GM18502 (cell line): ENCODE data around the gene FOXK1.
A peak's percentile ranks its signal among the peaks of the same experiment; 100 is the strongest.

Source experiments
- ATAC-seq: cut with Tn5 transposase; IDR thresholded peaks from one replicate; pipeline ENCODE4 v1.9.1; 2021; ENCODE audit warnings: mild to moderate bottlenecking; ENCODE audit not compliant: unreplicated experiment, poor library complexity

Gene FOXK1

DNA sequence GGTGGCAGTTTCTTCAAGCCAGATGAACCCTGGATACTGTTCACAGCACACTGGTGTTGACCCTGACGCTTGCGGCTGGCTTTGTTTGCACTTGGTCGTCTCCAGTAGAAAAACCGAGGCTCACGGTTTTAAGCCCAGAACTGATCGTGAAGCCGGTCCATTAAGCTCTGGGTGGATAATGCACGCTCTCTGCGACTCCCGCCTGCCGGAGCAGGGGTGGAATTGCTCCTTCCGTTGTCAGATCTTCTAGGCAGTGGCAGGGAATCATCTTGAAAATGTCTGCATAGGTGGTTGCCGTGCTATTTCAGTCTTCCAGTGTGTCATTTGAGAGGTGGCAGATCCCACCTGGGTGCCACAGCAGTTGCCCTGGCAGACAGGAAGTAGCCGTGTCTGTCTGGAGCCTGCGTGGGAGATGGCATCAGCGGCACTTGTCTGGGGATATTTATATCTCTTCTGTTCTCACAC lies 57.5 kb downstream of the FOXK1 start:
- no peak for ATAC-seq

GRCh38 chr7:4740796-4741195 lies 58.7 kb downstream of the FOXK1 start:
- ATAC-seq, result no peak

GRCh38 chr7:4742051-4742573 lies 60.0 kb downstream of the FOXK1 start:
- no peak for ATAC-seq

DNA sequence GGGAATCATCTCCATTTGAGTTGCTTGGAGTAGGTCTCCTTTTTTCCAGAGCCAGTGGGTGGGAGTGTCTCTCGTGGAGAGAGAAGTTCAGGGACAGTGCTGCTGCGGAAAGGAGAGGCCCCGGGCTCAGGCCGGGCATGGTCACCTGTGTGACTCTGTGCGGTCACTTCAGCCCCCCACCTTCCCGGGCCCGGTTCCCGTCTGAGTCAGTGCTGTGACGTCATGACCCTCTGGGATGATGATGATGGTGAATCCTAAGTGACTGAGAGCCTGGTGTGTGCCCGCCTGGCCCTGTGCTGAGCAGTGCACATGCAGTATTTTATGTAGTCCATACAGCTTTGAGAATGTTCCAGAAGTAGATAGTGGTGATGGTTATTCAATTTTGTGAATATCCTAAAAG lies 60.8 kb downstream of the FOXK1 start:
- ATAC-seq, result no peak

GRCh38 chr7:4744391-4745264 lies 62.5 kb downstream of the FOXK1 start:
- ATAC-seq, result peak; percentile 77

- ATAC-seq, result peak; percentile 26
These were observed 63.3 kb downstream of the FOXK1 start for GRCh38 chr7:4745265-4745919.

- peak; percentile 42 for ATAC-seq
These were observed 64.2 kb downstream of the FOXK1 start for GRCh38 chr7:4745971-4746919.

GRCh38 chr7:4747013-4747412 lies 64.9 kb downstream of the FOXK1 start:
- ATAC-seq, result no peak

DNA sequence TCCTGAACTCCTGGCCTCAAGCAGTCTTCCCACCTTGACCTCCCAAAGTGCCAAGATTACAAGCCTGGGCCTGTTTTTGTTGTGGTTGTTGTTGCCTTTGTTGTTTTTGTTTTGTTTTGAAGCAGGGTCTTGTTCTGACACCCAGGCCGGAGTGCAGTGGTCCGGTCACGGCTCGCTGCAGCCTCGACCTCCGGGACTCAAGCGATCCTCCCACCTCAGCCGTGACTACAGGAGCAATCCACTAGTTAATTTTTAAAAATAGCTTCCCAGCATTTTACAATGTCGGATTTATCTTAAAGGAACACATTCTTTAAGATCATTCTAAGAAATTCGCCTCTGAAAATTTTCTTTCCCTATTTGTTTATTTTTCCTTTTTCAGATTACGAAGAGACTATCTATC lies 65.7 kb downstream of the FOXK1 start:
- ATAC-seq, result no peak

DNA sequence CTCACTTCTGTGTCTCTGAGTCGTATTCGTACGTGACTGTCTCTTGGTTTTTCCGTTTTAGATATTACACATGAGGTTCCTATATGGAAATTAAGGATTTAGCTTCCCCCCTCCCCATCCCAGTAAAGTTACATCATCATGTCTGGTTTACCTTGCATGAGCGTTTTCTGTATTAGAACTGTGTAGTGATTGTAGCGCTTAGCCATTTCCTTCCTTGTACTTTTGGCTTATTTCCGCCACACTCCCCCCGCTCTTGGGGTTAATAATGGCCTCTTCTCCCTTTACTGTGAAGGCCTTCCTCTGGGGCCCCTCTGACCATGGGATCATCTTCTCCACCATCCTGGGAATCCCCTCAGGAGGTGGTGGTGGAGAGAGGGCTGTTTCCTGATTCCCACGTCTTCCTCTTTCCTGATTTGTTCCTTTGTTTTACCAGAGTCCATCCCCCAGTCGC lies 66.2 kb downstream of the FOXK1 start:
- ATAC-seq, result no peak

DNA sequence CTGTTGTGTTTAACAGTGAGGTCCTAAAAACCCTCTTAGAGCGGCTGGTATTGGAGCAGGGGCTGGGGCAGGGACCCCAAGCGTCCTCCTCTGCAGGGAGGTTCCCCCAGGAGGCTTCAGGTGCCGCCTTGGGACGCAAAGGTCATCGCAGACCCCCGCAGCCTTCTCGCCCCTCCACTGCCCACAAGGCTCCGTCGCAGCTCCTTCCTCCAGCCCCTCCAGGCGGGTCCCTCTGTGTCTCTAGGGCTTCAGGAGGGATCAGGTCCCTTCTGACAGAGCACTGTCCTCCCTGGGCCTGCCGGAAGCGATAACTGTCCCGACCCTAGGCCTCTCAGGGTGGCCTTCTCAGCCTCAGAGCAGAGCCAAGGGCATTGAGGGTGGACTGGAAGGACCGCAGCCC lies 67.3 kb downstream of the FOXK1 start:
- ATAC-seq, result no peak

DNA sequence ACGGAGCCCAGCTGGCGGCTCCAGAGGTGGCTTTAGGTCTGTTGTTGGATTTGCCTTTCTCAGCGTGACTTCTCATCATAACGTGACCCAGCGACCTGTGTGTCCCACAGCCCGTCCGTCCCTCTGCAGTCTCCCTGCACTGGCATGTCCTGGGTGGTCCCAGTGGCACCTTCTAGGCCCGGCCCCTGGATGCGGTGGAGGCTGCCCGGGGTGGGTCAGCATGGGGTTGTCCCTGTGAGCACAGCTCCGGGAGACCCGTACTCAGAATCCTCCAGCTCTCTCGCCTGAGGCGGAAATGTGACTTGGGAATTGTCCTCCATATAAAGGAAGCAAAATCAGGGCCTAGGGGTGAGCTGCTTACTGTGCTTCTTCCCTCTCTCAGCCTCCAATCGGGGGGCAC lies 67.7 kb downstream of the FOXK1 start:
- ATAC-seq, result no peak

GRCh38 chr7:4751398-4751947 lies 69.4 kb downstream of the FOXK1 start:
- no peak for ATAC-seq

DNA sequence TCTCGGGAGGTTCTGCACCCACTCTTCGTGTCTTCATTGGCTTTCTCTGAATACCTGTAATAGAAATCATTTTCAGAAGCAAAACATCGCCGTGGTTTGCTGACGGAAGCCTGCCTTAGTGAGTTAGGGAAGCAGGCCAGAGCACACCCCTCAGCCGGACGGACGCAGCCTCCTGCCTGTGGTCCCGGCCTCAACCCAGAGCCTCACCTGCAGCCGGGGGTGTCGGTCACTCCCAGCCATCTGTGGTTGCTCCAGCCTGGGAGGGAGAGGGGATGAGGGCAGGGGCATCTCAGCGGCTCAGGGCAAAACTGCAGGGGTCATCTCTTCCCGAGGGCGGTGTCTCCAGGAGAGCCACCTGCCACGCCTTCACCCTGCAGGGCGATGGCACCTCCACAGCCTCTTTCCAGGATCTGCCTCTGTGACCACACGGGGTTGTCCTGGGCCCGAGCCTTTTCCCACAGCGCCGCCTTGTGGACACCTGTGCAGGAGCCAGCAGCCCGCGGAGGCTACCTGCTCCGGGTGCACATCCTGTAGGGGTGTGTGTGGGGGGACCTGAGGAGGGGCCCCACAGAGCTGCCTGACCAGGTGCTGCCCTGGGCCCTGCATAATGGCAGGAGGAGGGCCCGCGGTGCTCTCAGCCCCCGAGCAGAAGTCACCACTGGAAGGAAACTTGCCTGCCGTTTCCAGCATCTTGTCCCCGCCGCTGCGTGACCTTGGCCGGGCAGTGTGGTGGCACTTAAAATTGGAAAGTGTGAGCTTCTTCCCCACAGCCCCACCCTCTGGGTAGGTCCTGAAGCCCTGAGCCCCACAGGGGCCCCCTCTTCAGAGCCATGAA lies 71.7 kb downstream of the FOXK1 start:
- ATAC-seq, result peak; percentile 93

DNA sequence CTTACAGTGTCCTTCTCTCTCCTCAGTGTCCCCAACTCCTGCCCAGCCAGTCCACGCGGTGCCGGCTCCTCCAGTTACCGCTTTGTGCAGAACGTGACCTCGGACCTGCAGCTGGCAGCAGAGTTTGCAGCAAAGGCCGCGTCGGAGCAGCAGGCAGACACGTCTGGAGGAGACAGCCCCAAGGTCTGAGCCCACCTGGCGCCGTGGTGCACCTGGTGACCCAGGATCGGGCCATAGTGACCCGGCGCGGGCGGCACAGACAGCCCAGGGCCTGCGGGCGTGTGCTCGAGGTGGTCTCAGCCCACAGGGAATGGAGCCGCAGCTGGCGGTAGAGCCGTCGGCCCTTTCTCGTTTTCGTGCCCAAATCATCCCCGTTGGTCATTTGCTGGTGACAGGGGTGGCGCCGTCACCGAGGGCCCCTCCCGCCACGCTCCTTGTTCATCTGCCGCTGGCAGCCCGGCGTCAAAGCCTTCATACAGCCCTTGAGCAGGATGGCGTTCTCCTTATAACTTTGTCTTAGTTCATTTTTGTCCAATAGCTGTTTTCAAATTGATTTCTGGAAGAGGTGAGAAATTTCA lies 72.4 kb downstream of the FOXK1 start:
- no peak for ATAC-seq

DNA sequence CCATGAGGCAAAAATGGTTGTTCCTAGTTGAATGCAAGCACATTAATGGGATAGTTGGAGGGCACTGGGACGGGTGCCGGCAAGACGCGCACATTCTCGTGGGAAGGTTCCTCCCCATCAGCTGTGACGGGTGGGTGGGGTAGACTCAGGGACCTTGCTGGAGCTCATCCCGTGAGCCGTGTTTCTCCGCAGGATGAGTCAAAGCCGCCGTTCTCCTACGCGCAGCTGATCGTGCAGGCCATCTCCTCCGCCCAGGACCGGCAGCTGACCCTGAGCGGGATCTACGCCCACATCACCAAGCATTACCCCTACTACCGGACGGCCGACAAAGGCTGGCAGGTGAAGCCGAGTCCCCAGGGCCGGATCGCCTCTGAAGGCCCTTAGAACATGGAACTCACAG lies 73.0 kb downstream of the FOXK1 start:
- no peak for ATAC-seq

- ATAC-seq, result no peak
These were observed 76.0 kb downstream of the FOXK1 start for GRCh38 chr7:4758111-4758510.

GRCh38 chr7:4758791-4759190 lies 76.7 kb downstream of the FOXK1 start:
- ATAC-seq, result no peak

- ATAC-seq, result no peak
These were observed 77.1 kb downstream of the FOXK1 start for GRCh38 chr7:4759211-4759610.
